Astrocyte (in vitro differentiated cells and primary cell): ENCODE measurements around the gene DMRTA1. TPM values are rescaled to one million over a fixed set of nuclear protein-coding genes. Genes with fewer than 3 reads are reported as not detected.
A peak's percentile ranks its signal among the peaks of the same experiment; 100 is the strongest.

Experiments used
- DNase-seq: peaks from one replicate; pipeline ENCODE4 v3.0.0-alpha.2; 2010; ENCODE audit warnings: low read depth
- FAIRE-seq: peaks from 2 replicates; lab custom pipeline; 2011; peaks lifted over from hg19 to GRCh38; lab: Jason Lieb, UNC
- H2AFZ ChIP-seq: 2 replicates; pipeline ENCODE4 v1.6.0; 2012; ENCODE audit warnings: low read depth, low read length, inconsistent platforms
- H3K27ac ChIP-seq: 2 replicates; pipeline ENCODE4 v1.5.1; 2011; ENCODE audit warnings: low read depth, low read length, inconsistent platforms
- H3K27me3 ChIP-seq: 2 replicates; pipeline ENCODE4 v1.6.0; 2011; ENCODE audit warnings: low read length, inconsistent platforms; ENCODE audit not compliant: insufficient read depth
- H3K36me3 ChIP-seq: 2 replicates; pipeline ENCODE4 v1.5.1; 2011; ENCODE audit warnings: low read length, inconsistent platforms; ENCODE audit not compliant: insufficient read depth
- H3K4me1 ChIP-seq: 2 replicates; pipeline ENCODE4 v1.5.1; 2011; ENCODE audit warnings: low read length, inconsistent platforms; ENCODE audit not compliant: insufficient read depth
- H3K4me2 ChIP-seq: 2 replicates; pipeline ENCODE4 v1.6.0; 2012; ENCODE audit warnings: low read length, inconsistent platforms
- H3K4me3 ChIP-seq: 2 replicates; pipeline ENCODE4 v1.5.1; 2011; ENCODE audit warnings: low read depth, mild to moderate bottlenecking, low read length, inconsistent platforms; ENCODE audit not compliant: insufficient read depth
- H3K79me2 ChIP-seq: 2 replicates; pipeline ENCODE4 v1.6.0; 2012; ENCODE audit warnings: mild to moderate bottlenecking, low read length, inconsistent platforms; ENCODE audit not compliant: insufficient read depth
- H3K9ac ChIP-seq: 2 replicates; pipeline ENCODE4 v1.6.0; 2012; ENCODE audit warnings: mild to moderate bottlenecking, low read length, inconsistent platforms
- H3K9me3 ChIP-seq: 2 replicates; pipeline ENCODE4 v1.5.1; 2012; ENCODE audit warnings: low read depth, mild to moderate bottlenecking, low read length, inconsistent platforms; ENCODE audit not compliant: insufficient read depth
- H4K20me1 ChIP-seq: 2 replicates; pipeline ENCODE4 v1.6.0; 2012; ENCODE audit warnings: low read length, inconsistent platforms; ENCODE audit not compliant: insufficient read depth
- H3K27ac Mint-ChIP-seq: one replicate; pipeline ENCODE4 v1.8.0; 2021; ENCODE audit warnings: mild to moderate bottlenecking, mixed read lengths; ENCODE audit not compliant: unreplicated experiment
- H3K27me3 Mint-ChIP-seq: one replicate; pipeline ENCODE4 v1.8.0; 2021; ENCODE audit warnings: low read depth, mixed read lengths; ENCODE audit not compliant: unreplicated experiment
- H3K36me3 Mint-ChIP-seq: one replicate; pipeline ENCODE4 v1.8.0; 2021; ENCODE audit warnings: low read depth, mixed read lengths; ENCODE audit not compliant: unreplicated experiment
- H3K4me1 Mint-ChIP-seq: one replicate; pipeline ENCODE4 v1.8.0; 2021; ENCODE audit warnings: low read depth, mixed read lengths; ENCODE audit not compliant: unreplicated experiment
- H3K4me3 Mint-ChIP-seq: one replicate; pipeline ENCODE4 v1.8.0; 2021; ENCODE audit warnings: mild to moderate bottlenecking, moderate library complexity, mixed read lengths; ENCODE audit not compliant: unreplicated experiment
- H3K9me3 Mint-ChIP-seq: one replicate; pipeline ENCODE4 v1.8.0; 2021; ENCODE audit warnings: mild to moderate bottlenecking, mixed read lengths; ENCODE audit not compliant: unreplicated experiment
- CTCF ChIP-seq: IDR thresholded peaks from 2 replicates; pipeline ENCODE4 v1.5.1; 2011; ENCODE audit warnings: low read depth, mild to moderate bottlenecking, inconsistent platforms, low read length, moderate library complexity; ENCODE audit not compliant: insufficient read depth
- EZH2 ChIP-seq: IDR thresholded peaks from 2 replicates; pipeline ENCODE4 v1.6.1; 2012; ENCODE audit warnings: mild to moderate bottlenecking, low read length, inconsistent platforms; ENCODE audit not compliant: insufficient read depth
- total RNA-seq: library from RNA; stranded (reverse); gene quantifications from 2 replicates; pipeline ENCODE4 v1.2.1, GENCODE V29; 2021

Gene DMRTA1
- total RNA-seq, 1 donor from 2014 or later, result 6.1 TPM

GRCh38 chr9:22447618-22448305 lies 1.1 kb downstream of the DMRTA1 start:
- Mint-ChIP-seq H3K4me3 (peak overlapping the region; percentile 94), H3K9me3 (no peaks in the 10 kb centered on the region), H3K27me3 (no peaks in the 10 kb centered on the region), H3K27ac (peak overlapping the region; percentile 38), H3K36me3 (peaks cover 5% of the 10 kb centered on the region), H3K4me1 (peaks cover 7% of the 10 kb centered on the region)
- H3K79me2 ChIP-seq, result no peaks in the 10 kb centered on the region
- H3K9me3 ChIP-seq, result no peaks in the 10 kb centered on the region
- H4K20me1 ChIP-seq, result peaks cover 3% of the 10 kb centered on the region
- no peaks in the 10 kb centered on the region for H3K27me3 ChIP-seq
- H3K4me1 ChIP-seq, result peaks cover 5% of the 10 kb centered on the region
- peak overlapping the region; percentile 91 for H3K4me2 ChIP-seq
- TF ChIP-seq EZH2, result no peak
- TF ChIP-seq CTCF, result no peak
- DNase-seq (no peak), FAIRE-seq (no peak)
- H3K27ac ChIP-seq, result peak overlapping the region; percentile 40
- H2AFZ ChIP-seq, result peak overlapping the region; percentile 92
- no peaks in the 10 kb centered on the region for H3K36me3 ChIP-seq
- peak overlapping the region; percentile 76 for H3K9ac ChIP-seq
- peak overlapping the region; percentile 80 for H3K4me3 ChIP-seq

- Histone ChIP-seq H3K4me1 (peaks cover 5% of the 10 kb centered on the region), H3K9me3 (no peaks in the 10 kb centered on the region), H2AFZ (no peak overlapping the region), H3K27me3 (no peaks in the 10 kb centered on the region), H3K4me2 (no peak overlapping the region), H3K9ac (no peak overlapping the region), H3K79me2 (no peaks in the 10 kb centered on the region), H4K20me1 (peaks cover 3% of the 10 kb centered on the region), H3K36me3 (no peaks in the 10 kb centered on the region), H3K4me3 (no peak overlapping the region), H3K27ac (no peak overlapping the region)
- Mint-ChIP-seq H3K4me1 (peaks cover 15% of the 10 kb centered on the region), H3K9me3 (no peaks in the 10 kb centered on the region), H3K36me3 (peaks cover 5% of the 10 kb centered on the region), H3K27ac (no peak overlapping the region), H3K27me3 (no peaks in the 10 kb centered on the region), H3K4me3 (peak overlapping the region; percentile 34)
- DNase-seq (no peak), FAIRE-seq (no peak)
- TF ChIP-seq EZH2 (no peak), CTCF (no peak)
These were observed 3.1 kb downstream of the DMRTA1 start for GRCh38 chr9:22449719-22450118.

- DNase-seq (no peak), FAIRE-seq (no peak)
- Mint-ChIP-seq H3K4me3 (no peak overlapping the region), H3K4me1 (peaks cover 15% of the 10 kb centered on the region), H3K27ac (no peak overlapping the region), H3K27me3 (no peaks in the 10 kb centered on the region), H3K36me3 (peaks cover 5% of the 10 kb centered on the region), H3K9me3 (no peaks in the 10 kb centered on the region)
- Histone ChIP-seq H3K27me3 (no peaks in the 10 kb centered on the region), H2AFZ (no peak overlapping the region), H3K9me3 (no peaks in the 10 kb centered on the region), H3K4me1 (peaks cover 3% of the 10 kb centered on the region), H3K27ac (no peak overlapping the region), H3K79me2 (no peaks in the 10 kb centered on the region), H3K36me3 (no peaks in the 10 kb centered on the region), H3K9ac (no peak overlapping the region), H3K4me2 (no peak overlapping the region), H3K4me3 (no peak overlapping the region), H4K20me1 (peaks cover 3% of the 10 kb centered on the region)
- TF ChIP-seq EZH2 (no peak), CTCF (peak; percentile 89)
These were observed 5.9 kb downstream of the DMRTA1 start for GRCh38 chr9:22452415-22453010.
